GM12878 (cell line): ENCODE measurements around the gene ZBTB38. TPM values are rescaled to one million over a fixed set of nuclear protein-coding genes. Genes with fewer than 3 reads are reported as not detected.
A peak's percentile ranks its signal among the peaks of the same experiment; 100 is the strongest.

Experiments
- ATAC-seq: fragments of 200-7000 bp; cut with Tn5 transposase; 3 replicates; pipeline ENCODE4 v1.9.1; 2020; ENCODE audit warnings: mild to moderate bottlenecking, moderate library complexity
- BruUV-seq: library from RNA; stranded (reverse); fragments of 400-500 nt; replicated peaks from 2 replicates; lab custom pipeline; 2021; lab: Mats Ljungman, UMichigan
- CTCF ChIA-PET: fragments of 300-600 bp; sonication (Branson Sonifier 250); formaldehyde crosslinking; extraction: SDS; loops from one replicate; lab custom pipeline; 2021; ENCODE audit warnings: inconsistent platforms; lab: Yijun Ruan, JAX
- POLR2A ChIA-PET: fragments of 350-600 bp; formaldehyde crosslinking; extraction: SDS; loops from one replicate; lab custom pipeline; 2021; ENCODE audit warnings: inconsistent platforms; lab: Charles Lee
- RAD21 ChIA-PET: fragments of 300-600 bp; sonication (Branson Sonifier 250); formaldehyde crosslinking; loops from one replicate; lab custom pipeline; 2023; ENCODE audit warnings: antibody characterized with exemption; ENCODE audit not compliant: unreplicated experiment; lab: Charles Lee
- SMC1A ChIA-PET: fragments of 300-600 bp; sonication (Branson Sonifier 250); formaldehyde crosslinking; loops from one replicate; lab custom pipeline; 2023; ENCODE audit not compliant: unreplicated experiment, uncharacterized antibody; lab: Charles Lee
- DNase-seq: peaks from one replicate; pipeline ENCODE4 v3.0.0-alpha.2; 2011; ENCODE audit warnings: low read depth, low spot score
- FAIRE-seq: peaks from 3 replicates; lab custom pipeline; 2011; peaks lifted over from hg19 to GRCh38; lab: Jason Lieb, UNC
- H2AFZ ChIP-seq: 2 replicates; pipeline ENCODE4 v1.6.0; 2011; ENCODE audit warnings: low read depth, low read length, control low read depth; ENCODE audit not compliant: control insufficient read depth
- H3K27ac ChIP-seq: 2 replicates; pipeline ENCODE4 v1.5.1; 2011; ENCODE audit warnings: control low read depth; ENCODE audit not compliant: control insufficient read depth, insufficient read depth
- H3K27me3 ChIP-seq, 2 experiments: replicated peaks in 1 of 2; 2 replicates each; pipeline versions ENCODE4 v1.6.0 to v1.6.1; 2011; ENCODE audit warnings: low read length in 1 of 2; ENCODE audit not compliant: control insufficient read depth in 2 of 2, insufficient read depth in 2 of 2
- H3K36me3 ChIP-seq, 2 experiments: 2 replicates each; pipeline ENCODE4 v1.5.1; 2011; ENCODE audit warnings: low read length in 1 of 2; ENCODE audit not compliant: control insufficient read depth in 2 of 2, insufficient read depth in 2 of 2
- H3K4me1 ChIP-seq: 2 replicates; pipeline ENCODE4 v1.6.1; 2011; ENCODE audit warnings: mild to moderate bottlenecking, low read length, moderate library complexity, mixed read lengths; ENCODE audit not compliant: control insufficient read depth, insufficient read depth
- H3K4me2 ChIP-seq: 2 replicates; pipeline ENCODE4 v1.6.0; 2011; ENCODE audit warnings: control low read depth; ENCODE audit not compliant: control insufficient read depth, insufficient read depth
- H3K4me3 ChIP-seq: fragments of 200-600 bp; sonication (generic); 2 replicates; pipeline ENCODE4 v1.5.1; 2016
- H3K79me2 ChIP-seq: 2 replicates; pipeline ENCODE4 v1.6.0; 2011; ENCODE audit warnings: low read length; ENCODE audit not compliant: control insufficient read depth, insufficient read depth
- H3K9ac ChIP-seq: 2 replicates; pipeline ENCODE4 v1.8.0; 2011; ENCODE audit warnings: low read length, control low read depth, mixed read lengths; ENCODE audit not compliant: control insufficient read depth, insufficient read depth
- H3K9me3 ChIP-seq: replicated peaks from 3 replicates; pipeline ENCODE4 v1.5.1; 2011; ENCODE audit warnings: mild to moderate bottlenecking, low read length; ENCODE audit not compliant: control insufficient read depth, insufficient read depth
- H4K20me1 ChIP-seq: 2 replicates; pipeline ENCODE4 v1.6.0; 2011; ENCODE audit not compliant: control insufficient read depth, insufficient read depth
- CREM ChIP-seq: IDR thresholded peaks from 2 replicates; pipeline ENCODE4 v1.6.1; 2014; ENCODE audit warnings: antibody characterized with exemption, low read depth
- HDAC6 ChIP-seq: fragments of 200-600 bp; sonication (generic); IDR thresholded peaks from one replicate; pipeline ENCODE4 v1.8.0; 2017; ENCODE audit warnings: antibody characterized with exemption; ENCODE audit not compliant: unreplicated experiment
- MXI1 ChIP-seq: fragments of 150-350 bp; IDR thresholded peaks from 2 replicates; pipeline ENCODE4 v1.6.1; 2011; ENCODE audit warnings: low read depth, mild to moderate bottlenecking, inconsistent platforms, low read length, improper control_type of control experiment
- NRF1 ChIP-seq: conservative IDR thresholded peaks from 2 replicates; pipeline ENCODE4 v1.6.1; 2011; ENCODE audit warnings: mild to moderate bottlenecking, low read depth, low read length, improper control_type of control experiment
- POLR2A ChIP-seq: IDR thresholded peaks from 2 replicates; pipeline ENCODE4 v1.6.1; 2011; ENCODE audit warnings: low read depth, mild to moderate bottlenecking, low read length
- RUNX3 ChIP-seq: IDR thresholded peaks from 2 replicates; pipeline ENCODE4 v1.6.1; 2012; ENCODE audit warnings: low read length, inconsistent platforms
- SMARCA5 ChIP-seq: fragments of 450-650 bp; IDR thresholded peaks from 2 replicates; pipeline ENCODE4 v1.6.1; 2017; ENCODE audit warnings: mild to moderate bottlenecking
- SREBF2 ChIP-seq: IDR thresholded peaks from 2 replicates; pipeline ENCODE4 v1.6.1; 2012; ENCODE audit warnings: mild to moderate bottlenecking, low read length
- SRF ChIP-seq, 2 experiments: IDR thresholded peaks; 2 replicates each; pipeline ENCODE4 v1.6.1; 2011; ENCODE audit warnings: low read depth in 2 of 2, low read length in 2 of 2, mild to moderate bottlenecking in 1 of 2, moderate library complexity in 1 of 2
- SUPT20H ChIP-seq: IDR thresholded peaks from 2 replicates; pipeline ENCODE4 v1.6.1; 2011; ENCODE audit warnings: low read depth, mild to moderate bottlenecking, low read length, moderate library complexity, borderline replicate concordance; ENCODE audit not compliant: control insufficient read depth
- USF2 ChIP-seq: IDR thresholded peaks from 2 replicates; pipeline ENCODE4 v1.6.1; 2011; ENCODE audit warnings: low read depth, low read length, improper control_type of control experiment, borderline replicate concordance
- ZBTB33 ChIP-seq: fragments of 450-650 bp; IDR thresholded peaks from 2 replicates; pipeline ENCODE4 v1.6.1; 2017; ENCODE audit warnings: mild to moderate bottlenecking
- ZBTB4 ChIP-seq: fragments of 450-650 bp; formaldehyde crosslinking; IDR thresholded peaks from 2 replicates; pipeline ENCODE4 v1.4.0; 2022; ENCODE audit warnings: mild to moderate bottlenecking, moderate library complexity
- WGBS: methylation state at CpG from one replicate; pipeline ENCODE4 v1.1.6; 2016; ENCODE audit warnings: low lambda C conversion rate; ENCODE audit not compliant: insufficient replicate concordance, insufficient coverage; ENCODE audit errors: missing lambda C conversion rate; 5-methylcytosine and 5-hydroxymethylcytosine counted together
- in situ Hi-C: fragments of 300-500 bp; cut with MboI; formaldehyde crosslinking; loops from 9 replicates; pipeline ENCODE4 v1.14.3; 2018; ENCODE audit warnings: mixed read lengths
- intact Hi-C: fragments of 100-400 bp; cut with micrococcal nuclease; formaldehyde crosslinking; loops from one replicate; pipeline ENCODE4 v1.14.2; 2022; ENCODE audit not compliant: unreplicated experiment
- polyA plus RNA-seq, 11 experiments: library from polyadenylated mRNA; depleted of rRNA in 4 of 11; unstranded in 6 of 11; stranded (reverse) in 5 of 11; fragments of >200 nt; fragmentation: Nextera tagmentation in 4 of 11; fragmentation: Illumina TruSeq in 1 of 11; extraction: Ambion mirVana in 4 of 11; extraction: Trizol in 1 of 11; gene quantifications; 1 replicate in 1 of 11; 2 replicates in 10 of 11; pipeline versions ENCODE4 v1.2.1 to v1.2.3, GENCODE V29; 2011 to 2016; ENCODE audit warnings: inconsistent platforms in 2 of 11, missing spikeins in 2 of 11, low read depth in 1 of 11
- total RNA-seq, 4 experiments: library from RNA; depleted of rRNA in 3 of 4; stranded (reverse); fragments of >200 nt in 3 of 4; fragmentation: Illumina TruSeq in 1 of 4; extraction: Trizol in 1 of 4; gene quantifications; 2 replicates each; pipeline versions ENCODE4 v1.2.1 to v1.2.3, GENCODE V29; 2013 to 2021
- TF ChIP-seq, protein P1 (sequence below): IDR thresholded peaks from 2 replicates; pipeline ENCODE4 v1.6.1; 2011; ENCODE audit warnings: borderline replicate concordance, low read depth, mild to moderate bottlenecking, moderate library complexity, mixed read lengths, low read length; ENCODE audit not compliant: insufficient read depth; ENCODE audit errors: extremely low read length
- TF ChIP-seq, protein P2 (sequence below): IDR thresholded peaks from 2 replicates; pipeline ENCODE4 v1.6.1; 2012; ENCODE audit warnings: low read length, inconsistent platforms

ZBTB38 gene
- total and polyA plus RNA-seq, 10 of the 15 experiments (the other 5 are each of a cell fraction or from before 2014, with no cell fraction given), result 34.2 to 115 (median 88.6) TPM

DNA sequence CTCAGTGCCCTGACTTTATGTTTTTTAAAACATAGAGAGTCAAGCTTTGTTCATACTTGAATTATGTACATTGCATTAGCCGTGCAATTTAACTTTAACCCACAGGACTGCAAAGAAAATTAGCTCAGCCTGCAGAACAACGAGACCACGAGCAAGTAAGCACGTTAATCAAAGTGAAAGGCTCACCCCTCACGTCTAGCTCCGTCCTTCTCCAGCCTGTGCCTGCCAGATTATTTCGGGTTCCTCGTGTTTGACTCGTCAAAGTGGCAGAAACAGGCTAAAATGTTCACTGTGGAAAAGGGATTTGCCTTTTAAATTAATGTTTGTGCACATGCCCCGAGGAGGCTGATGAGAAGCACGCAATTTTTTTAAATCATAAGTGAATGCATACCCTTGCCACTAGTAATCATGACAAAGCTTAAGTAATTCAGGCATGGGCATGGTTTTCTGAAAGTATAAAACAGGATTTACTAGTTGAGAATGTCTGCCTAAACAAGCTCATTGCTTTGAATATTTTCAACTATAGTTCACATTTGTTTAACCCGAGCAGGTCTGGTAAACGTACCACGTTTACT lies 15.3 kb downstream of the ZBTB38 start:
- CTCF ChIA-PET, result interaction anchor here (0.6 to 7.0 kb wide), 13 partner anchors 12 to 72 kb away, joined by 3 to 87 read pairs (median 4); no protein-coding TSS in a partner anchor
- peaks cover 43% of the 10 kb centered on the region for H3K4me1 ChIP-seq
- peak; percentile 29 for TF ChIP-seq RUNX3
- TF ChIP-seq SRF (IDR thresholded peaks at IDR 0.05; ENCODE audit: low read depth in 2 of 2, low read length in 2 of 2), result no peak
- TF ChIP-seq HDAC6, result no peak
- TF ChIP-seq SUPT20H, result no peak
- TF ChIP-seq POLR2A, result peak; percentile 59
- peak; percentile 49; the same call in 1 of the 2 replicates for TF ChIP-seq MXI1
- no peak for TF ChIP-seq CREM
- TF ChIP-seq USF2, result no peak
- TF ChIP-seq, protein P1, sequence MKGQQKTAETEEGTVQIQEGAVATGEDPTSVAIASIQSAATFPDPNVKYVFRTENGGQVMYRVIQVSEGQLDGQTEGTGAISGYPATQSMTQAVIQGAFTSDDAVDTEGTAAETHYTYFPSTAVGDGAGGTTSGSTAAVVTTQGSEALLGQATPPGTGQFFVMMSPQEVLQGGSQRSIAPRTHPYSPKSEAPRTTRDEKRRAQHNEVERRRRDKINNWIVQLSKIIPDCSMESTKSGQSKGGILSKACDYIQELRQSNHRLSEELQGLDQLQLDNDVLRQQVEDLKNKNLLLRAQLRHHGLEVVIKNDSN, result no peak
- no peak for TF ChIP-seq SMARCA5
- TF ChIP-seq ZBTB4 (CRISPR knock-in tag), result no peak
- TF ChIP-seq NRF1, result no peak
- no peak for TF ChIP-seq SREBF2
- TF ChIP-seq, protein P2, sequence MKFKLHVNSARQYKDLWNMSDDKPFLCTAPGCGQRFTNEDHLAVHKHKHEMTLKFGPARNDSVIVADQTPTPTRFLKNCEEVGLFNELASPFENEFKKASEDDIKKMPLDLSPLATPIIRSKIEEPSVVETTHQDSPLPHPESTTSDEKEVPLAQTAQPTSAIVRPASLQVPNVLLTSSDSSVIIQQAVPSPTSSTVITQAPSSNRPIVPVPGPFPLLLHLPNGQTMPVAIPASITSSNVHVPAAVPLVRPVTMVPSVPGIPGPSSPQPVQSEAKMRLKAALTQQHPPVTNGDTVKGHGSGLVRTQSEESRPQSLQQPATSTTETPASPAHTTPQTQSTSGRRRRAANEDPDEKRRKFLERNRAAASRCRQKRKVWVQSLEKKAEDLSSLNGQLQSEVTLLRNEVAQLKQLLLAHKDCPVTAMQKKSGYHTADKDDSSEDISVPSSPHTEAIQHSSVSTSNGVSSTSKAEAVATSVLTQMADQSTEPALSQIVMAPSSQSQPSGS, result no peak
- TF ChIP-seq ZBTB33, result no peak

More for the DNA sequence above, 15.3 kb downstream of the ZBTB38 start:
- Histone ChIP-seq H3K79me2 (peaks cover 76% of the 10 kb centered on the region), H3K27me3 (no peaks in the 10 kb centered on the region), H3K4me2 (peak overlapping the region; percentile 90), H2AFZ (peak overlapping the region; percentile 74), H3K9ac (peak overlapping the region; percentile 76), H3K36me3 (no peaks in the 10 kb centered on the region), H4K20me1 (no peaks in the 10 kb centered on the region), H3K27ac (peak overlapping the region; percentile 94), H3K4me3 (peak overlapping the region; percentile 67), H3K9me3 (no peaks in the 10 kb centered on the region)
- ChIA-PET SMC1A (interaction anchor here (0.6 to 19.8 kb wide), 16 partner anchors 9 to 71 kb away, joined by 3 to 573 read pairs (median 17); no protein-coding TSS in a partner anchor), POLR2A (interaction anchor here (0.8 to 18.5 kb wide), 13 partner anchors 7 to 69 kb away, joined by 3 to 453 read pairs (median 4); no protein-coding TSS in a partner anchor), RAD21 (interaction anchor here (1.3 to 14.4 kb wide), 12 partner anchors 7 to 72 kb away, joined by 3 to 387 read pairs (median 18); no protein-coding TSS in a partner anchor)
- under 1% methylated on average over 14 of the region's 14 CpGs for WGBS
- BruUV-seq, result no TSS peak
- DNase-seq (no peak), ATAC-seq (no peak), FAIRE-seq (no peak)
- intact Hi-C loops, result no loop called here
- in situ Hi-C loops, result no loop called here
